DMS53 treated with DMSO at 0.1 percent for 48 hours (cell line): ENCODE measurements around the gene MAPT.

Experiments used
- DNase-seq: peaks from one replicate; lab custom pipeline; 2025; ENCODE audit not compliant: unreplicated experiment; lab: John Stamatoyannopoulos, UW

MAPT gene

DNA sequence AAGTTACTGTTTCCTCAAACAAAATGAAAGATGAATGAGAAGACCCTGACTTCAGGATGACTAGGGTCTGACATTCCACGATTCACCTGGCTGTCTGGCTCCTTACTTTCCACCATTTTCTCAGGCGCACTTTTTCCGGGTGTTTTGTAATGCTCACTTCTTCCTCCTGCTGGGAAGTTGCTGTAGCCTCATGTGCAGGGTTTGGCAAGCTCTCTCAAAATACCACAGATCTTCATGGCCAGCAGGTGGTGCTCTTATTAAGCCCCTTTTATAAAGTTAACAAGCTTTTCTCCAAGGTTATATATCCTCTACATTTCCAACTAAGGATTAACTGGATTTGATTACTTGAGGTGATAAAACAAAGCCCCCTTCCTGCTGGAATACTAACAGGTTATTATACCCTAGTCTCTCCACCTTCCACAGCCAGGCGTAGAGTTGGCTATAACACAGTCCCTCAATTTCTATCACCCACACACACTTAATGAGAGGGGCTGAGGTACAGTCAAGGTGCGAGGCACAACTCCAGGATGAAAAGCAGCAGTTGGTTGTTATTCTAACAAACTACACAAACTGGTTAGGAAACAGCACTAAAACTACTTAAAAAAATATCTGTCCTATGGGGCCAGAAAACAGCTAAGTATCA lies 150.1 kb downstream of the MAPT start:
- DNase-seq, result peak; percentile 83

GRCh38 chr17:46044989-46045388 lies 150.6 kb downstream of the MAPT start:
- no peak for DNase-seq

- peak; percentile 63 for DNase-seq
Observed at GRCh38 chr17:46045639-46046038, 151.3 kb downstream of the MAPT start.

DNA sequence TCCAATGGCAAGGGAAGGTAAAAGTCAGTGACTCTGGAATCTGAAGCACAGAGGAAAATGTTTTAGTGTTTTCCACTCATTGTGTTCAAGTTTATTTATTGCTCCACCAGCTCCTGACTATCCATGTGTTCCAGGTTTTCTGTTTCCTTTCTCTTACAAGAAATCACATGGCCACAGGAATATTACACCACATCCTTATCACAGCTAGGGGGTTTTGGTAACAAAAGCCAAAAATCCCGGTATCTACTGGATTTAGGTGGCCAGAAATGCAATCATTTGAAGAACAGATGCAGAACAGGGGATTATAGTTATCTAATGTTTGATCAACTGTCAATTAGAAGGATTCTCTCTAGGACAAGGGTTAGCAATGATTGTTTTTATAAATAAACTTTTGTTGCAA lies 152.6 kb downstream of the MAPT start:
- no peak for DNase-seq

DNA sequence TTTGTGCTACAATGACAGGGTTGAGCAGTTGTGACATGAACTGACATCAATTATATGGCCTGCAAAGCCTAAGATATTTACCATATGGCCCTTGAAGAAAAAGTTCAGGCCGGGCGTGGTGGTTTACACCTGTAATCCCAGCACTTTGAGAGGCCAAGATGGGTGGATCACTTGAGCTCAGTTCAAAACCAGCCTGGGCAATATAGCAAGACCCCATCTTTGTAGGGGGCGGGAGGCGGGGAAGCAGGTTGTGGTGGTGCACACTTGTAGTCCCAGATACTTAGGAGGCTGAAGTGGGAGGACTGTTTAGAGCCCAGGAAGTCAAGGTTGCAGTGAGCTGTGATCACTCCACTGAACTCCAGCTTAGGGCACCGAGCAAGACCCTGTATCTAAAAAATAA lies 153.0 kb downstream of the MAPT start:
- no peak for DNase-seq

- DNase-seq, result no peak
Observed at GRCh38 chr17:46047856-46048255, 153.5 kb downstream of the MAPT start.

DNA sequence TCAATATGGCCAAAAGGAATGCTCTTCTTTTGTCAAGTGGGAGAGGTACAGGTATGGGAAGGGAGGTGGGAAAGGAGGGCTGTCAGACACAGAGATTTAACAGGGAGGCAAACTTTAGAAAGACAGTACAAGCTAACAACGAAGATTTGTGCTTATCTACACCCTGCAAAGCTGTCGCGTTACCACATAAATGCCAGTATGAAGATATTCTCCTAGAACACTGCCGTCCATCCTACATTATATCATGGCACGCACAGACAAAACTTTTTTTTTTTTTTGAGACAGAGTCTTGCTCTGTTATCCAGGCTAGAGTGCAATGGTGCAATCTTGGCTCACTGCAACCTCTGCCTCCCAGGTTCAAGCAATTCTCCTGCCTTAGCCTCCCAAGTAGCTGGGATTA lies 155.3 kb downstream of the MAPT start:
- no peak for DNase-seq

- no peak for DNase-seq
Observed at GRCh38 chr17:46053911-46054534, 159.7 kb downstream of the MAPT start.

DNA sequence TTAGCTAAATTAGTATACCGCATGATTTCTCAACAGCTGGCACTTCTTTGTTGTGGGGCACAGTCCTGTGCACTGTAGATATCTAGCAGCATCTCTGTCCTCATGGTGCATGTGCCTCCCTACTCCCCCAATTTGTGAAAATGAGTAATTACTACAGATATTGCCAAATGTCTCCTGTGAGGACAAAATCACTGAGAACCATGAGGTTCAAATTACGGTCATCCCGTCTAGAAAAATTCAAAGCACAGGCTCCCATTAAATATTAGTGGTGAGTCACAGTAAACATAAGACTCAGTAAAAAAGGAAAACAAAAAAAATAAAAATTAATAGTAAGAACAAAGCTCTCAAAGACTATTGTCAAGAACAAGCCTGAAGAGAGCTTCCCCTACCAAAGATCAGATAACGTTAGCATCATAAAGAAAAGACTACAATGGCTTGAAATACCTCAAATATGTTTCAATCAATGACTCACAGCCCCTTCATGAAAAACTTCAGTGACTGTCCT lies 162.5 kb downstream of the MAPT start:
- DNase-seq, result no peak

DNA sequence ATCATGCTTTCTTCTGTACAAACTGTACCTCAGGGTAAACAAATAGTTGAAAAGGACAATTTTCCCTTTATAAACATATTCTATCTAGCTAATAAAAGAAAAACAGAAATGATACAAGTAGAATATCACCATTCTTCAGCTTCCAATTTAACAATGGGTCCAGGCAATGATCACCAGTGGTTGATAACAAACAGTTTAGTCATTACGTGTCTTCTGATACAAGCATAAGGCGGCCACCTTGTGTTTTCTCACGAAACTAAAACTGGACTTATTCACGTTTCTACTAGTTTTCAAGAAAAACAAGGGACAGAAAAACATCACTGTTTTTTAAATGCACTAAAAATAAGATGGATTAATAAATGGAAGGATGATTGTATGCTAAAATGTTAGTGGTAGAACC lies 163.0 kb downstream of the MAPT start:
- no peak for DNase-seq

GRCh38 chr17:46059486-46059885 lies 165.1 kb downstream of the MAPT start:
- DNase-seq, result no peak

GRCh38 chr17:46060461-46060860 lies 166.1 kb downstream of the MAPT start:
- no peak for DNase-seq

GRCh38 chr17:46061435-46061834 lies 167.1 kb downstream of the MAPT start:
- DNase-seq, result no peak

GRCh38 chr17:46063241-46063640 lies 168.9 kb downstream of the MAPT start:
- DNase-seq, result no peak

- DNase-seq, result no peak
Observed at GRCh38 chr17:46064460-46064859, 170.1 kb downstream of the MAPT start.

GRCh38 chr17:46071796-46072195 lies 177.4 kb downstream of the MAPT start:
- DNase-seq, result no peak

DNA sequence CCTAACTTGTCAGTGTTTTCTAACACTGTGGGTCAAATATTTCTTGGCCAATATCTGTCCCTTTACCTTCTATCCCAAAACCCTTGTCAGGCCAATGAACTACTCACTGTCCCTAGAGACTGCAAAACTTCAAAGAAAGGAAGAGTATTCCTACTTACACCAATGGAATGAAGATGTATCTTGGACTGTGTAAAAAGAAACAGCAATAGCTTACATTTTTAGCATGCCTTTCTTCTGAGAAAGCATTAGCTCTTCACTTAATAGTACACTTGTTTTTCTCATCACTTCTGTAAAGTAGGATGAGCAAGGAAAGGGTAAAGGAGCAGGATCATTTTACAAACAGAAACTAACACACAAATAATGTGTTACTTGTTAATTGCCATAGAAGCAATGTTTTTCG lies 178.6 kb downstream of the MAPT start:
- DNase-seq, result no peak

DNA sequence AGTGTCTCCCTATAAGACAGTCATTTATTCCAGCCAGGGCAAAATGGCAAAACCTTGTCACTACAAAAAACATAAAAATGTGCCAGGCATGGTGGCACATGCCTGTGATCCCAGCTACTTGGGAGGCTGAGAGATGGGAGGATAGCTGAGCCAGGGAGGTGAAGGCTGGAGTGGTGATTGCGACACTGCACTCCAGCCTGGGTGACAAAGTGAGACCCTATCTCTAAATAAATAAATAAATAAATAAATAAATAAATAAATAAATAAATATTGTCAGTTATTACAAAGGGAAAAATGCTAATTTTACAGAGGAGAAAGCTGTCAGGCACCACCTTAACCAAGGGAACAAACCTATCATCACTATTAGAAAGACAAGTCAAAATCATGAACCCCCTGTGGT lies 180.2 kb downstream of the MAPT start:
- DNase-seq, result no peak
